ENCODE measurements around the gene GAS1. TPM values are rescaled to one million over a fixed set of nuclear protein-coding genes. Genes with fewer than 3 reads are reported as not detected.

GAS1 gene
- total RNA-seq, 2 experiments from 2014 or later, result 0.20 to 0.25 TPM

GRCh38 chr9:86938780-86939179 is 8.5 kb downstream of the GAS1 start:
- DNase-seq, result no peak
- H3K4me1 Mint-ChIP-seq, result no peaks in the 10 kb centered on the region
- no peak overlapping the region for H3K4me3 Mint-ChIP-seq
- H3K27me3 Mint-ChIP-seq, result peaks cover 47% of the 10 kb centered on the region
- ChIA-PET CTCF (no interaction called here), POLR2A (interaction anchor here (0.7 kb wide), 1 partner anchor 33 kb away, joined by 3 read pairs; no protein-coding TSS in a partner anchor)
- no peaks in the 10 kb centered on the region for H3K36me3 Mint-ChIP-seq (ENCODE audit: low read depth)
- H3K9me3 Mint-ChIP-seq, result no peaks in the 10 kb centered on the region
- no peak overlapping the region for H3K27ac Mint-ChIP-seq

- Mint-ChIP-seq H3K9me3 (no peaks in the 10 kb centered on the region), H3K4me1 (no peaks in the 10 kb centered on the region), H3K27me3 (peaks cover 4% of the 10 kb centered on the region), H3K27ac (no peak overlapping the region), H3K4me3 (no peak overlapping the region), H3K36me3 (ENCODE audit: low read depth) (no peaks in the 10 kb centered on the region)
- CTCF ChIA-PET, result no interaction called here
- no peak for DNase-seq
- POLR2A ChIA-PET, result no interaction called here
Observed at GRCh38 chr9:86926145-86926544, 21.2 kb downstream of the GAS1 start.

- POLR2A ChIA-PET, result no interaction called here
- CTCF ChIA-PET, result no interaction called here
- Mint-ChIP-seq H3K36me3 (ENCODE audit: low read depth) (no peaks in the 10 kb centered on the region), H3K4me1 (no peaks in the 10 kb centered on the region), H3K27ac (no peak overlapping the region), H3K9me3 (no peaks in the 10 kb centered on the region), H3K4me3 (no peak overlapping the region), H3K27me3 (peaks cover 4% of the 10 kb centered on the region)
- no peak for DNase-seq
Observed at GRCh38 chr9:86925686-86926085, 21.6 kb downstream of the GAS1 start.

- H3K9me3 Mint-ChIP-seq, result no peaks in the 10 kb centered on the region
- H3K4me3 Mint-ChIP-seq, result no peak overlapping the region
- H3K27ac Mint-ChIP-seq, result no peak overlapping the region
- peaks cover 2% of the 10 kb centered on the region for H3K27me3 Mint-ChIP-seq
- H3K4me1 Mint-ChIP-seq, result no peaks in the 10 kb centered on the region
- CTCF ChIA-PET, result interaction anchor here (1.5 kb wide), 1 partner anchor 9 kb away, joined by 3 read pairs; no protein-coding TSS in a partner anchor
- DNase-seq, result no peak
- no peaks in the 10 kb centered on the region for H3K36me3 Mint-ChIP-seq (ENCODE audit: low read depth)
- POLR2A ChIA-PET, result no interaction called here
Observed at GRCh38 chr9:86924206-86924605, 23.1 kb downstream of the GAS1 start.

- POLR2A ChIA-PET, result no interaction called here
- H3K4me1 Mint-ChIP-seq, result no peaks in the 10 kb centered on the region
Observed at GRCh38 chr9:86921151-86921923, 26.0 kb downstream of the GAS1 start.

GRCh38 chr9:86918556-86918955 is 28.8 kb downstream of the GAS1 start:
- POLR2A ChIA-PET, result no interaction called here
- H3K27ac Mint-ChIP-seq, result no peak overlapping the region
- H3K4me1 Mint-ChIP-seq, result no peaks in the 10 kb centered on the region
- no peak overlapping the region for H3K4me3 Mint-ChIP-seq
- DNase-seq, result no peak
- H3K36me3 Mint-ChIP-seq (ENCODE audit: low read depth), result no peaks in the 10 kb centered on the region
- H3K27me3 Mint-ChIP-seq, result peaks cover 10% of the 10 kb centered on the region
- CTCF ChIA-PET, result no interaction called here
- no peaks in the 10 kb centered on the region for H3K9me3 Mint-ChIP-seq

More at GRCh38 chr9:86921151-86921923, 26.0 kb downstream of the GAS1 start:
- H3K9me3 Mint-ChIP-seq, result no peaks in the 10 kb centered on the region
- H3K4me3 Mint-ChIP-seq, result no peak overlapping the region
- H3K27ac Mint-ChIP-seq, result no peak overlapping the region
- peaks cover 2% of the 10 kb centered on the region for H3K27me3 Mint-ChIP-seq
- CTCF ChIA-PET, result no interaction called here
- no peak for DNase-seq
- no peaks in the 10 kb centered on the region for H3K36me3 Mint-ChIP-seq (ENCODE audit: low read depth)

- no peak overlapping the region for H3K27ac Mint-ChIP-seq
- ChIA-PET POLR2A (no interaction called here), CTCF (no interaction called here)
- no peak overlapping the region for H3K4me3 Mint-ChIP-seq
- H3K4me1 Mint-ChIP-seq, result no peaks in the 10 kb centered on the region
- no peak for DNase-seq
- H3K9me3 Mint-ChIP-seq, result no peaks in the 10 kb centered on the region
- H3K27me3 Mint-ChIP-seq, result peaks cover 18% of the 10 kb centered on the region
- no peaks in the 10 kb centered on the region for H3K36me3 Mint-ChIP-seq (ENCODE audit: low read depth)
Observed at GRCh38 chr9:86912210-86912609, 35.1 kb downstream of the GAS1 start.

GRCh38 chr9:86909388-86909787 is 37.9 kb downstream of the GAS1 start:
- peaks cover 22% of the 10 kb centered on the region for H3K27me3 Mint-ChIP-seq
- ChIA-PET POLR2A (no interaction called here), CTCF (no interaction called here)
- no peaks in the 10 kb centered on the region for H3K4me1 Mint-ChIP-seq
- H3K9me3 Mint-ChIP-seq, result no peaks in the 10 kb centered on the region
- H3K27ac Mint-ChIP-seq, result no peak overlapping the region
- H3K36me3 Mint-ChIP-seq (ENCODE audit: low read depth), result no peaks in the 10 kb centered on the region
- no peak for DNase-seq
- no peak overlapping the region for H3K4me3 Mint-ChIP-seq

- H3K27me3 Mint-ChIP-seq, result peaks cover 21% of the 10 kb centered on the region
- POLR2A ChIA-PET, result no interaction called here
Observed at GRCh38 chr9:86908261-86908660, 39.0 kb downstream of the GAS1 start.

GRCh38 chr9:86907346-86907745 is 40.0 kb downstream of the GAS1 start:
- Mint-ChIP-seq H3K4me3 (no peak overlapping the region), H3K9me3 (no peaks in the 10 kb centered on the region), H3K4me1 (no peaks in the 10 kb centered on the region), H3K36me3 (ENCODE audit: low read depth) (no peaks in the 10 kb centered on the region), H3K27ac (no peak overlapping the region), H3K27me3 (peaks cover 27% of the 10 kb centered on the region)
- POLR2A ChIA-PET, result no interaction called here
- no peak for DNase-seq
- CTCF ChIA-PET, result no interaction called here

More at GRCh38 chr9:86908261-86908660, 39.0 kb downstream of the GAS1 start:
- DNase-seq, result no peak
- no peak overlapping the region for H3K4me3 Mint-ChIP-seq
- H3K4me1 Mint-ChIP-seq, result no peaks in the 10 kb centered on the region
- H3K27ac Mint-ChIP-seq, result no peak overlapping the region
- no peaks in the 10 kb centered on the region for H3K9me3 Mint-ChIP-seq
- H3K36me3 Mint-ChIP-seq (ENCODE audit: low read depth), result no peaks in the 10 kb centered on the region
- CTCF ChIA-PET, result no interaction called here

GRCh38 chr9:86903734-86904085 is 43.6 kb downstream of the GAS1 start:
- Mint-ChIP-seq H3K4me3 (no peak overlapping the region), H3K4me1 (no peaks in the 10 kb centered on the region), H3K27me3 (peaks cover 34% of the 10 kb centered on the region), H3K9me3 (no peaks in the 10 kb centered on the region), H3K36me3 (ENCODE audit: low read depth) (no peaks in the 10 kb centered on the region), H3K27ac (no peak overlapping the region)
- DNase-seq, result no peak
- ChIA-PET CTCF (no interaction called here), POLR2A (no interaction called here)

- ChIA-PET CTCF (no interaction called here), POLR2A (no interaction called here)
- Mint-ChIP-seq H3K27ac (no peak overlapping the region), H3K9me3 (no peaks in the 10 kb centered on the region), H3K36me3 (ENCODE audit: low read depth) (no peaks in the 10 kb centered on the region), H3K4me3 (no peak overlapping the region), H3K27me3 (peaks cover 34% of the 10 kb centered on the region), H3K4me1 (no peaks in the 10 kb centered on the region)
- DNase-seq, result no peak
Observed at GRCh38 chr9:86902991-86903733, 44.1 kb downstream of the GAS1 start.

GRCh38 chr9:86902586-86902985 is 44.7 kb downstream of the GAS1 start:
- Mint-ChIP-seq H3K36me3 (ENCODE audit: low read depth) (no peaks in the 10 kb centered on the region), H3K27ac (no peak overlapping the region), H3K9me3 (no peaks in the 10 kb centered on the region), H3K4me1 (no peaks in the 10 kb centered on the region), H3K27me3 (peaks cover 34% of the 10 kb centered on the region), H3K4me3 (no peak overlapping the region)
- no peak for DNase-seq
- POLR2A ChIA-PET, result no interaction called here
- CTCF ChIA-PET, result no interaction called here

GRCh38 chr9:86902176-86902575 is 45.1 kb downstream of the GAS1 start:
- Mint-ChIP-seq H3K9me3 (no peaks in the 10 kb centered on the region), H3K36me3 (ENCODE audit: low read depth) (no peaks in the 10 kb centered on the region), H3K27me3 (peaks cover 34% of the 10 kb centered on the region), H3K27ac (no peak overlapping the region), H3K4me1 (no peaks in the 10 kb centered on the region), H3K4me3 (no peak overlapping the region)
- POLR2A ChIA-PET, result no interaction called here
- CTCF ChIA-PET, result no interaction called here
- no peak for DNase-seq
